IPS-18a (cell line): ENCODE measurements around the gene VANGL2.

Source experiments
- H3K27ac ChIP-seq: one replicate; pipeline ENCODE4 v1.5.1; 2013; ENCODE audit warnings: low read length
- H3K27me3 ChIP-seq: one replicate; pipeline ENCODE4 v1.6.1; 2013; ENCODE audit warnings: mild to moderate bottlenecking, low read length; ENCODE audit not compliant: control insufficient read depth, insufficient read depth
- H3K36me3 ChIP-seq: one replicate; pipeline ENCODE4 v1.6.1; 2013; ENCODE audit warnings: low read depth, low read length; ENCODE audit not compliant: control insufficient read depth
- H3K4me1 ChIP-seq: one replicate; pipeline ENCODE4 v1.6.1; 2013; ENCODE audit warnings: low read depth, low read length; ENCODE audit not compliant: control insufficient read depth
- H3K4me3 ChIP-seq: one replicate; pipeline ENCODE4 v1.5.1; 2013; ENCODE audit warnings: low read length
- H3K9ac ChIP-seq: one replicate; pipeline ENCODE4 v1.6.1; 2013; ENCODE audit warnings: mild to moderate bottlenecking, low read length, moderate library complexity
- H3K9me3 ChIP-seq: one replicate; pipeline ENCODE4 v1.6.1; 2013; ENCODE audit warnings: low read depth, low read length; ENCODE audit not compliant: control insufficient read depth

Gene VANGL2

GRCh38 chr1:160399544-160400222, 681 bp upstream of the VANGL2 start:
- peaks cover 38% of the 10 kb centered on the region for H3K4me1 ChIP-seq
- H3K27ac ChIP-seq: peak overlapping the region; percentile 76
- H3K36me3 ChIP-seq: no peaks in the 10 kb centered on the region
- peak overlapping the region; percentile 66 for H3K4me3 ChIP-seq
- no peaks in the 10 kb centered on the region for H3K27me3 ChIP-seq
- H3K9ac ChIP-seq: peak overlapping the region; percentile 72
- H3K9me3 ChIP-seq: no peaks in the 10 kb centered on the region

- Histone ChIP-seq H3K27me3 (no peaks in the 10 kb centered on the region), H3K9me3 (no peaks in the 10 kb centered on the region), H3K9ac (peak overlapping the region; percentile 90), H3K4me3 (peak overlapping the region; percentile 70), H3K36me3 (no peaks in the 10 kb centered on the region), H3K4me1 (peaks cover 38% of the 10 kb centered on the region), H3K27ac (peak overlapping the region; percentile 75)
Observed at GRCh38 chr1:160400646-160401486, 502 bp downstream of the VANGL2 start.

DNA sequence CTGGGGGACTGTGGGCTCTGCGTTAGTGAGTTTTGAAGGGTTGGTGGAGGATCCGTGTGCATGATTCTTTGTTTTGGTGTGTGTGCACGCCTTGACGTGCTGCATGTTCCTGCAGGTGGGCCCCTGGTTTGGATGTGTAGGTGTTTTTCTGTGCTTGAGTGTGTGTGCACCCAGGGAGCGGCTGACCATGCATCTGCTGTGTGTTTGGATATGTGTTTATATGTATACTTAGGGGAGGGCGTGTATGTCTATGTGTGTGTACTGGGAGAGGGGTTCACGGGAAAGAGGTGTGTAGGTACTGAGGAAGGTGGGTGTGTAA, 1.1 kb downstream of the VANGL2 start:
- no peaks in the 10 kb centered on the region for H3K27me3 ChIP-seq
- H3K9ac ChIP-seq: peak overlapping the region; percentile 90
- H3K9me3 ChIP-seq: no peaks in the 10 kb centered on the region
- no peak overlapping the region for H3K27ac ChIP-seq
- H3K4me3 ChIP-seq: peak overlapping the region; percentile 70
- no peaks in the 10 kb centered on the region for H3K36me3 ChIP-seq
- H3K4me1 ChIP-seq: peaks cover 38% of the 10 kb centered on the region

DNA sequence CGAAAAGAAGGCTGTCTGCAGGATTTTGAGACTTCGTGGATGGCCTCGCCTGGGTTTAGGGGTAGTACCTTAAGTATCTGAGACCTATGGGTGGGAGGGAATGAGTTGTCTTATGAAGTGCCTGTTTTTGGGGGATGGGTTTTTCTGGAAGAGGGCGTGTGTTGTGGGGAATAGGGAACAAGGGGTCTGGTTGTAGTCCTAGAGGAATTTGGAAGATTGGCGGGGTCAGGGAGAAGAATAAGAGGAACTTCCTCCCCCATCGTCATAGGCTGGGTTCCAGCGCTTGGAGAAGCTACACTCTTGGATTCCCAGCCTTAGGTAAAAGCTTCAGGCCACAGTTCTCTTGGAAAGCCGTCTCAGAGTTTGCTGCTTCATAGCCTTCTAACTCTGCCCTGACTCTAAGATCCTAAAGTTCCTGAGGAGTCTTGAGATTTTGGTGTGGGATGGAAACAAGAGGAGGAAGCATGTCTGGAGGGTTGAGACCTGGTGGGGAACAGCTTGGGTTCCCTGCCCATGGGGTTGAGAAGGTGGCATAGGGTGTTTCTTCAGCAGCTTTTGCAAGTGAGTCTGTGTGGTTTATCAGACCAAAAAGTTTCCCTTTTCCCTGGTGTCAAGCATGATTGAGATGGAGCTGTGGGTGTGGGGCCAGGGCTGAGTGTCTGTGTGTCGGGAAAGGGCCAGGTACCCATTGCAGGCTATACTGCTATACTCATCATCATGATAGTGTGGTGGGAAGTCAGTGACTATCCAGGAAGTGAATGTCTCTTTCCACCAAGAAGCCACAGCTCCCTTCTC, 1.8 kb downstream of the VANGL2 start:
- Histone ChIP-seq H3K36me3 (no peaks in the 10 kb centered on the region), H3K4me1 (peaks cover 38% of the 10 kb centered on the region), H3K4me3 (peak overlapping the region; percentile 70), H3K27ac (no peak overlapping the region), H3K27me3 (no peaks in the 10 kb centered on the region), H3K9me3 (no peaks in the 10 kb centered on the region), H3K9ac (peak overlapping the region; percentile 90)

DNA sequence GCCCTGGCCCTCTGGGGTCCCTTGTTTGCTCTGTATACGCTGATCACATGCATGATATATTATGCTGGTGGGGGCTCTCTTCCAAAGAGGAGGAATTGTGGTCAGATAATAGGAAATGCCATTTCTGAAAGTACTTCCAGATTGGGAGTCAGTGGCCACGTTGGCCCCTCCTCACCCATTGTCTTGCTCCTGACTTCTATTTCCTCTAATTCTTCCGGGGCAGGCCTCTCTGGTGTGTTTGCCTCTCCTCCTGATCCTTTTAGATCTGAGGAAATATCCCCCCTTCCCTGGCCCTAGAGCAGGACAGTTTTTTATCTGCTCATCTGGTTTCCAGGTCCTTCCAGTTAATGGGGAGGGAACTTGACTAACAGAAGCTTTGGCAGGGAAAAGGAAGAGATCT, 2.9 kb downstream of the VANGL2 start:
- no peaks in the 10 kb centered on the region for H3K36me3 ChIP-seq
- no peaks in the 10 kb centered on the region for H3K27me3 ChIP-seq
- no peak overlapping the region for H3K27ac ChIP-seq
- no peaks in the 10 kb centered on the region for H3K9me3 ChIP-seq
- H3K4me3 ChIP-seq: peak overlapping the region; percentile 12
- peaks cover 46% of the 10 kb centered on the region for H3K4me1 ChIP-seq
- H3K9ac ChIP-seq: no peak overlapping the region

DNA sequence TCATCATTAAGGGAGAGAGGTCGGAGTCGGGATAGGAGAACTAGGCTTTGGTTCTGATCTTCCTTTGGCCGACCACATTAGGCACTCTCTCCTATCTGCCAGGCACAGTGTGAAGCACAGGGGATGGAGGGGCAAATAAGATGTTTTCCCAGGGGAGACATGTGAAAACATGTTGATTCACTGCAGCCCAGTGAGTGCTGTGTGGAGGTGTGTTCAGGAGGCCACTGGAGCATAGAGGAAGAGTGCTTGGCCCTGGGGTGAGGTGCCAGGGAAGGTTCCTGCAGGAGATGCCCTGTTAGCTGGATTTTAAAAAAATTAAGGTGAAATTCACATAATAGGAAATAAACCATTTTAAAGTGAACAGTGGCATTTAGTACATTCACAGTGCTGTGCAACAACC, 3.7 kb downstream of the VANGL2 start:
- peaks cover 46% of the 10 kb centered on the region for H3K4me1 ChIP-seq
- H3K9ac ChIP-seq: no peak overlapping the region
- H3K36me3 ChIP-seq: no peaks in the 10 kb centered on the region
- H3K27me3 ChIP-seq: no peaks in the 10 kb centered on the region
- H3K9me3 ChIP-seq: no peaks in the 10 kb centered on the region
- H3K27ac ChIP-seq: no peak overlapping the region
- H3K4me3 ChIP-seq: no peak overlapping the region

DNA sequence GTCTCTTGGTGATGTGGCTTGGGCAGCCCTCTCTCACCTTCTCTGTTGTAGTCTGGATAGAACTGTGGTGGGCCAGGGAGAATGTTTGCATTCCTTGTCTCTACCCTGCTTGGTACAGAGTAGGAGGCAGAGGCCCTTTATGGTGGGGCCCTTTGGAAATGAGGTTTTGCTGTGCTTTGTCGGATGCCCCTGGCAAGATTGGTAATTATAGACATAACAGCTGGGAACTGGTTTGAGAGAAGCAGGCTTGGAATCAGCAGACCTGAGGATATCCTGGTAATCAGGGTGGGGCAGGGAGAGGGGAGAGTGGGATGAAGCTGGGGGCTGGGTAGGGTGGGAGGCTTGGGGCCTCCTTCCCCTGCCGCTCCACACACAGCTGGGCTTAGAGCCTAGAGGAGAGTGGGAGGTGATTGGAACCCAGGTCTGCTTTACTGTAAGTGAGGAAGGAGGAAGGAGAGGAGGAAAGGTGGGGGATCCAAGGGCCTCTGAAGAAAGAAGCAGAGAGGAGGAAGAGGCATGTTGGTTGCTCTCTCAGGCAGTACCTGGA, 5.0 kb downstream of the VANGL2 start:
- H3K27ac ChIP-seq: no peak overlapping the region
- H3K9me3 ChIP-seq: no peaks in the 10 kb centered on the region
- H3K9ac ChIP-seq: no peak overlapping the region
- H3K36me3 ChIP-seq: no peaks in the 10 kb centered on the region
- H3K27me3 ChIP-seq: no peaks in the 10 kb centered on the region
- no peak overlapping the region for H3K4me3 ChIP-seq
- H3K4me1 ChIP-seq: peaks cover 51% of the 10 kb centered on the region

DNA sequence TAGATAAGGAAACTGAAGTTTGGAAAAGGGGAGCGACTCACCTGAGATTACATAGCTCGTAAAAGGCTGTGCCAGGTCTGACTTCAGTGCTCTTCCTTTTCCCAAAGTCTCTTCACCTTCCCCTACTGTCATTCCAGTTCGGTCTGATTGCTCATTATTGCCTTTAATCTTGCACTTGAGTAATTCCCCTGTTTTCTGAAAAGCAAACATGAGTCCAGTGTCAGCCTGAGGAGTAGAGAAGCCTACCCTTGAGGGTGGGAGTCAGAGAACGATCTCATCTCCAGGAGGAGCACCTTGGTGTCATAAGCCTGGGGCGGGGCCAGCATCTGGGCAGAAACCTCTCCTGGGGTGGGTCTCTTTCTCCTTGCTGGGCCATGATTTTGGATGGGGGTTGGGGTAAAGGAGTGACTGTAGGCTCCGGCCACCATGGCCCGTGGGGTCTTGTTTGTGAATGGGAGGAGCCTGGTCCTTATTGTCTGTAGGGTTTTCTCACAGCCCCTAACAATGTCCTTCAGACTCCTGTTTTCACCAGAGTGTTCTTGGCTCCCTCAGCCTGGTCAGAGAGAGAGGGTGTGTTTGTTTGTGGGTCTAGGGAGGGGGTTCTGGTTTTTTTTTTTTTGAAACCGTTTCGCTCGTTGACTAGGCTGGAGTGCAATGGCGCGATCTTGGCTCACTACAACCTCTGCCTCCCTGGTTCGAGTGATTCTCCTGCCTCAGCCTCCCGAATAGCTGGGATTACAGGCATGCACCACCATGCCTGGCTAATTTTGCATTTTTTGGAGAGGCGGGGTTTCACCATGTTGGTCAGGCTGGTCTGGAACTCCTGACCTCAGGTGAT, 6.0 kb downstream of the VANGL2 start:
- Histone ChIP-seq H3K27ac (no peak overlapping the region), H3K27me3 (no peaks in the 10 kb centered on the region), H3K9me3 (no peaks in the 10 kb centered on the region), H3K36me3 (no peaks in the 10 kb centered on the region), H3K4me1 (peaks cover 59% of the 10 kb centered on the region), H3K4me3 (no peak overlapping the region), H3K9ac (no peak overlapping the region)

GRCh38 chr1:160407839-160408801, 7.8 kb downstream of the VANGL2 start:
- Histone ChIP-seq H3K9me3 (no peaks in the 10 kb centered on the region), H3K4me1 (peaks cover 46% of the 10 kb centered on the region), H3K36me3 (peaks cover 3% of the 10 kb centered on the region), H3K4me3 (no peak overlapping the region), H3K27ac (no peak overlapping the region), H3K27me3 (no peaks in the 10 kb centered on the region), H3K9ac (no peak overlapping the region)

DNA sequence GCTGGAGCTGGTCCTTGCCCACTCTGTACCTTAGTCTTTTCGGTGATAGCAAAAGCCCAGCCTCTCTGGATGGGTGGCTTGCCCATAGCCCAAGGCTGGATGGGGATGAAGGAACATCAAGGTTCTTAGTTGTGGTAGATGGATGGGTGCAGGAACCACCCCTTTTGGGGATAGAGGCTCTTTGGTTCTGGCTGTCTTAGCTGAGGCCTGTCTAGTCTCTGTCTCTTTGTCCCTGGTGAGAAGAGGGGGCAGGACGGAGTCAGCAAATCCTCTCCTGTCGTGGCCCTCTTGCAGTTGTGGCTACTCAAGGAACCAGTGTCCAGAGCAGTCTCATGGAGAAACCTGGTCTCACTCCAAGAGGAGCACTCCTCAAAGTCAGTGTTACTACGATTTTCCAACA, 8.5 kb downstream of the VANGL2 start:
- Histone ChIP-seq H3K27ac (no peak overlapping the region), H3K36me3 (peaks cover 3% of the 10 kb centered on the region), H3K4me1 (peaks cover 39% of the 10 kb centered on the region), H3K9ac (no peak overlapping the region), H3K27me3 (no peaks in the 10 kb centered on the region), H3K4me3 (no peak overlapping the region), H3K9me3 (no peaks in the 10 kb centered on the region)
